Measurements from ENCODE around the gene SCNN1G.
"Not testable (repeated sequence)": the region's sequence is repeated elsewhere in the genome, so short reads cannot be mapped to it uniquely, and the experiment has no call there.

SCNN1G gene

DNA sequence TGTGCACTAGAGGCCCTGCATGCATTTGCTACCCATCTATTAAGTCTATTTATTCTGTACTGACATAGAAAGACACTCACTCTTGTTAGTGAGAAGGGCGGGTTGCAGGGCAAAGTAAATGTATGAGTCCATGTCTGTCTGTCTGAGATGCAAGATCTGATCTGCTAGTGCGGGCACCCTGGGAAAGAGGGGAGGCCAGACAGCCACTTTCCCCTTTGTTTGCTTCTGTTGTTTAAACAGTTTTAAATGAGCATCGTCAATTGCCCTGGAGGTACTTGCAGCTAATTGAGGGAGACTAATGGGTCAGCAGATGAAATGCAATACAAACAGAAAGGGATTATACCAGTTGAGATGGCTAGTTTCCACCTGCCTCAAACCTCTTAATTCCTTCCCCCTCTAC lies 24.9 kb downstream of the SCNN1G start:
- DNase-seq = no peak

DNA sequence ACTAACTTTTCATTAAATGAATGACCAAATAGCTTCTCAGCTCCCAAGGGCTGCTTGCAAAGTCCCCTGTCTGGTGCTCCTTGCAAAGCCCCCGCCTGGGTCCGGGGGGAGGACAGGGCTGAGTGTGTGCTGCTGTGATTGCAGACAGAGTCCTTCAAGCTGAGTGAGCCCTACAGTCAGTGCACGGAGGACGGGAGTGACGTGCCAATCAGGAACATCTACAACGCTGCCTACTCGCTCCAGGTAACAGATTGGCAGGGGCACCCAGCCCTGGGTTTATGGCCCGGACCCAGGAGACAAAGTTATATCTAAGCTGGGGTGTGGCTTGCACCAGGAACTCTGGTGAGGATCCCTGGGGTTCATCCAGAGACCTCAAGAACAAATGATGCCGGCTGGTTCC lies 27.1 kb downstream of the SCNN1G start:
- DNase-seq = no peak

DNA sequence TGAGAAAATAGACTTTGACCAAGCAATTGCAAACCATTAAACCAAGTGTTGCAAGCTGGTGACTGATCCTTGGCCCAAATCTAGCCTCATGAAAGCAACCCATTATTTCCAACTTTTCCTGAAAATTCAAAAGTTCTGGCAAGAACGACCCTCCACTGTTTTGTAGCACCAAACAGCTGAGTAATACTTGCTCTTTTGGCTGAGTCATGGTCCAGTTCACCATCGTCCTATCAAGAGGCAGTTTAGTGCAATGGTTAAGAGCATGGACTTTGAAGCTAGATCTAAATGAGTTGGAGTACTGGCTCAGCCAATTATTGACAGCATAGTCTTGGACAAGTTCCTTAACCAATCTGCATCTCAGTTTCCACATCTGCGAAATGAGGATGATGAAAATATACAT lies 31.3 kb downstream of the SCNN1G start:
- DNase-seq = no peak

DNA sequence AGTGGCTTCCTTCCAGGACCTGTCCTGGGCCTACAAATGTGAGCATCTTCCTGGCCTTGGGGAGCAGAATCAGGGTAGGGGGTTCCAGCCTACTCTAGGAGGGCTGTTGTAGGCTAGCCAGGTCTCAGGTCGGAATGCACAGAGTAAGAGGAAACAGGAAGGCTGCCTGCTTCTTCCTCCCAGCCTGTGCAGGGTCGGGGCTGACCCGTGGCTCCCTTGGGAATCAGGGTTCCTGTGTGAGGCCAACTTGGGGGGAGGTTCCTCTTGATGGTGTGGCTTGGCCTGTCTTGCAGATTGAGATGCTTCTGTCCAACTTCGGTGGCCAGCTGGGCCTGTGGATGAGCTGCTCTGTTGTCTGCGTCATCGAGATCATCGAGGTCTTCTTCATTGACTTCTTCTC lies 32.3 kb downstream of the SCNN1G start:
- no peak for DNase-seq

DNA sequence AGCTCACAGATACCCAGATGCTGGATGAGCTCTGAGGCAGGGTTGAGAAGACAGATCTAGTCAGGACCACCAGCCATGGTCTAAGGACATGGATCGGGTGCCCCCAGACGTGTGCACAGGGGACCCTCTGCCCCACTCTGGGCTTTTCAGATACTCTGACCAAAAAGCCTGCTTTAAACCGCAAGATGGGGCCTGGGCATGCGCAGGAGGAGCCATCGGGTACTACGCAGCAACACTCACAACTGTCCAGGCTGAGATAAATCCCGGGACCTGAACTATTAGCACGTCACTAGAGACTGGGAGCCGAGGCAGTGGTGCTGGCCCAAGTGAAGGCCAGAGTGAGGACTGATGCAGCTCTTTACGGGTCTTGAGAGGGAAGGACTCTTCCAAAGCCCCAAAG lies 32.9 kb downstream of the SCNN1G start:
- no peak for DNase-seq

DNA sequence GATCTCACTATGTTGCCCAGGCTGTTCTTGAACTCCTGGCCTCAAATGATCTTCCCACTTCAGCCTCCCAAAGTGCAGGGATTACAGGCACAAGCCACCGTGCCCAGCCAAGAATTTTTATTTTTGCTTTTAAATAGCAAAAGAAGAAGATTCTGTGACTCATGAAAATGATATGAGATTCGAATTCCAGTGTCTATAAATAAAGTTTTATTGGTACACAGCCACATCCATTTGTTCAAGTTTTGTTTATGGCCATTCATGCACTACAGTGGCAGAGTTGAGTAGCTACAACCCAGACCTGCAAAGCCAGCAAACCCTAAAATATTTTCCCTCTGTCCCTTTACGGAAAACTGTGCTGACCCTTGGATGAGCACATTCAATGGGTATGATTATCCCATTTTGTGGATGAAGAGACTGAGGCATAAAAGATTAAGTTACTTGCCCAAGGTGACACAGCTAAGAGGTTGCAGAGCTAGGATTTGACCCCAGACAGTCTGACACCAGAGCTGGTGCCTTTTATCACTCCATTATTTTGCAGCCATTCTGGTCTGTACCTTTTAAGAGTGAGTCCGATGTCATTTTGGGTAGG lies 34.2 kb downstream of the SCNN1G start:
- DNase-seq = no peak

DNA sequence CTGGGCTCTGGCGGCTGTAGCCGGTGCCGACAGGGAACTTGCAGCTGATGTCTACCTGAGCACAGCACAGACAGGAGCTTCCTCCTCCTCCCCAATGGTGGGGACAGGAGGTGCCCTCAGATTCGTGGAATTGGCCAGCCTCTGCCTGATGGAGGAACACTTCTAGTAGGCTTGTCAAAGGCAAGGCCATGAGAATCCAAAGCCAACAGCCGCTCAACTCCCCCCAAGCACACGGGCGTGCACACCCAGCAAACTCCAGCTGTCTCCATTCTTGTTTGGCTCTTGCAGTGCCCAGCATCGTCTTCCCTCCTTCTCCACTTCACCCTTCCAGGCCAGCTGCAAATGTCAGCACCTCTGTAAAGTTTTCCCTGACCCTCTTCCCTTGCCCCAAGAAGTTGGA lies 35.1 kb downstream of the SCNN1G start:
- DNase-seq = no peak

DNA sequence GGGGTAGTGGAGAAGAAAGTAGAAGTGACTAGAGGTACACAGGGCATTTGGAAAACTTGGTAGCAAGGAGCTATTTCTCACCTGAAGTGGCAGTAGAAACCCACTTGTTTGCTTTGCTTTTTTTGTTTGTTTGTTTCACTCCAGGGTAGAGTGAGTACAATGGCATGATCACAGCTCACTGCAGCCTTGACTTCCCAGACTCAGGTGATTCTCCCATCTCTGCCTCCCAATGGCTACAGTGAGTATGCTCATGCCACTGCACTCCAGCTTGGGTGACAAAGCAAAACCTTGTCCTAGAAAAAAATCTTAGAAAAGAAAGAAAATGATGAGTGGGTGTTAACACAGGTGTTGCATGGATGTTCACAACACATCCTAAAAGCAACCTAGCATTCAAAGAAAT lies 40.4 kb downstream of the SCNN1G start:
- DNase-seq = no peak

DNA sequence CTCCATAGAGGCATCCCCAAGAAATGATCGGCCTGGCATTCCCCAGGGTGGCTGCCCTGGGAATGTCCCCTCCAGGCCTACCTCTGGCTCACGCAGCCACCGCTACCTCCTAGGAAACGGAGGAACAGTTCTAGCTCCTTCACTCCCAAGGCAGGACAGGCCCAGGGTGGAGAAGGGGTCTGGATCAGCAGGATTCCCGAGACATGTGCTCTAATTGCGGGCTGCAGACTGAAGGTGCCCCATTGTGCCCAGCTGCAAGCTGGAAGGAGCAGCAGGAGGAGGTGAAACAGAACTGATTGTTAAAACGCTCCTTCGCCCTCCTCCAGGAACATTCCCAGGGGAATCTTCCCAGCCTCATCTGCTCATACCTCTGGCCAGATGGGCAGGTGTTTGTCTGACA lies 40.8 kb downstream of the SCNN1G start:
- no peak for DNase-seq

DNA sequence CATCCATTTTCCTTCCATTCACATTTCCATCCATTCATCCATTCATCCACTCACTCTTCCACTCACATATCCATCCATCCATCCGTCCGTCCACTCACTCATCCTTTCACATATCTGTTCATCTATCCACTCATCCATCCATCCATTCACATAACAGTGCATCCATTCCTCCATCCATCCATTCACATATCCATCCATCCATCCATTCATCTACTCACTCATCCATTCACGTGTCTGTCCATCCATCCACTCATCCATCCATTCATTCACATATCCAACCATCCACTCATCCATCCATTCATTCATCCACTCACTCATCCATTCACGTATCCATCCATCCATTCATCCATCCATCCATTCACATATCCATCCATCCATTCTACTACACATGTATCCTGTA lies 42.6 kb downstream of the SCNN1G start:
- no peak for DNase-seq

DNA sequence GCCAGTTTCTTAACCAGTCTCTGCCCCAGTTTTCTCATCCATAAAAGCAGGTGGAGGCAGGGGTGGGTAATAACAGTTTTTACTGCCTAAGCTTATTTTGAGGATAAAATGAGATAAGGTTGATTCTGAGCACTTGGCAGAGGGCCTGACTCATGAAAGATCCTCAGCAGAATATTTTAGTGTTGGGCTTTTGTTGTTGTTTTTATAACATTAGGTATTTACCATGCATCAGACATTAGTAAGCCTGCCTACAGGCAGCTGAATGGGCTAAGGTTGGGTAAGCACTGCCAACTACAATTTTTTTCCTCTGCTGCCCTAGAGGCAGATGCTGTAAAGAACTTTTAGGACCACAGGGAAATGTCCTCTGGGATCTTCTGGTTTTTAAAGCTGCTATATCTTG lies 43.1 kb downstream of the SCNN1G start:
- no peak for DNase-seq

DNA sequence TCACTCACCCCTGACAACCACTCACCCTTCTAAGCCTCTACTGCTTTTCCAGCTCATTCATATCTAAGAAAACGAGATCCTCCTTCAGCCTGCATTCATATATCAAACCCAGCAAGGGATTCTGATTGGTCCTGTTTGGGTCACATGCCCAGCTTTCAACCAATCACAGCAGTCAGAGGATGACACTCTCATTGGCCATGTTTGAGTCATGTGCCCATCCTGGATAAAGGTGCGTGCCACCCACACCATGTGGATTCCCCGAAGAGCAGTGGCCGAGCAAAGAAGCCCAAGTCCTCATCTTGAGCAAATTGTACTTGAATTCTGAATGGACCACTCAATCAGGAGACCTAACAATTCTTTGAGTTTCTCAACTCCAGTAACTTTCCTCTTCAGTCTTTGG lies 45.0 kb downstream of the SCNN1G start:
- DNase-seq = no peak

DNA sequence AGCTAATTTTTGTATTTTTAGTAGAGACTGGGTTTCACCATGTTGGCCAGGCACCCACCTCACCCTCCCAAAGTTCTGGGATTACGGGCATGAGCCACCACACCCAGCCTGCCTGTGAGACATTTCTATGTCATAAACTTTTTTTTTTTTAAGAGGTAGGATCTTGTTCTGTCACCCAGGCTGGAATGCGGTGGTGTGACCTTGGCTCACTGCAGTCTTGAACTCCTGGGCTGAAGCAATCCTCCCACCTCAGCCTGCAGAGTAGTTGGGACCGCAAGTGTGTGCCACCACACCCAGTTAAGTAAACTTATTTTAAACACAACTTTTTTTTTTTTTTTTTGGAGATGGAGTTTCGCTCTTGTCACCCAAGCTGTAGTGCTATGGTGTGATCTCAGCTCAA lies 47.2 kb downstream of the SCNN1G start:
- DNase-seq = no peak

DNA sequence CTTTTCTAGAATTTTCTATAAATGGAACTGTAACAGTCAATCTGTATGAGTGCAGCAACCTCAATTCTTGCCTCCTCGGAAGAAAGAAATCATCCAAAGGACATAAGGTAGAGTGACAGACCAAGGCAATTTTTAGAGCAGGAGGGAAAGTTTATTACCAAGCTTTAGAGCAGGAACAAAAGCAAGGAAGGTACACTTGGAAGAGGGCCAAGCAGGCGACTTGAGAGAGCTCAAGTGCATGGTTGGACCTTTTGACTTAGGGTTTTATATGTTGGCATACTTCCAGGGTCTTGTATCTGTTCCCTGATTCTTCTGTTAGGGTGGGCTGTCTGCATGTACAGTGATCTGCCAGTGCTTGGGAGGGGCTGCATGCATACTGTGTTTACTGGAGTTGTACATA lies 50.3 kb downstream of the SCNN1G start:
- DNase-seq = no peak

DNA sequence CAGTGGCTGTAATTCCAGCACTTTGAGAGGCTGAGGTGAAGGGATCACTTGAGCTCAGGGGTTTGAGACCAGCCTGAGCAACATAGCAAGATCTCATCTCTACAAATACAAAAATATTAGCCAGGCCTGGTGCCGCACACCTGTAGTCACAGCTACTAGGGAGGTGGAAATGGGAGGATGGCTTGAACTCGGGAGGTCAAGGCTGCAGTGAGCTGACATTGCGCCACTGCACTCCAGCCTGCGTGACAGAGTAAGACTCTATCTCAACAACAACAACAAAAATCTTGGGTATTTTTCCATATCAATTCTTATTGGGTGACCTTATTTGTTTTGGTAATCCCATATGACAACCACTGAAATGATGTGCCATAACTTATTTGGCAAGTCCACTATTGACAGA lies 52.6 kb downstream of the SCNN1G start:
- no peak for DNase-seq

DNA sequence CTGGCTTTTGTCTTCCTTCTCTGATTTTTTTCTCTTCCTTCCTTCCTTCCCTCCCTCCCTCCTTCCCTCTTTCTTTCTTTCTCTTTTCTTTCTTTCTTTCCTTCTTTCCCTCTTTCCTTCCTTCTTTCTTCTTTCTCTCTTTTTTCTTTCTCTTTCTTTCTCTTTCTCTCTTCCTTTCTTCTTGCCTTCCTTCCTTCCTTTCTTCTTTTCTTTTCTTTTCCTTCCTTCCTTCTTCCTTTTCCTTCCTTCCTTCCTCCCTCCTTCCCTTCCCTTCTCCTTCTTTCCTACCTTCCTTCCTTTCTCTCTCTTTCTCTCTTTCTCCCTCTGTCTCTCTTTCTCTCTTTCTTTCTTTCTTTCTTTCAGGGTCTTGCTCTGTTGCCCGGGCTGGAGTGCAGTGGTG lies 54.4 kb downstream of the SCNN1G start:
- no peak for DNase-seq

DNA sequence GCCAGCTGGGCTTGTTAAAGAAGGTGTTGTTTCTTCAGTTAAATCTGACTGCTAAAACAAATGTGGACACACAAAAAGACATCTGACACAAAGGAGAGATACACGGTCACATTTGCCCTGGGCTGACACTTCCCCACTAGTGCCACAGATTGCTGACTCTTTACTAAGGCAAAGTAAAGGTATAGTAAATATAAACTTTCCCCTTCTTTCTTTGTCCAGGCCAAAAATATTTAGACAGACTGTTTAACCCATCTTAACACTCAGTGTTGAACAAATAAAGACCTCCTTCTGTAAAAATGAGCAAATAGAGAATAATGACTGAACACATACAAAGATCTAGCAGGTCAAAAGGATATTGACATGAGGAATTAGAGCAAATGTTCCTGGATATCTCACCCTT lies 58.4 kb downstream of the SCNN1G start:
- no peak for DNase-seq

DNA sequence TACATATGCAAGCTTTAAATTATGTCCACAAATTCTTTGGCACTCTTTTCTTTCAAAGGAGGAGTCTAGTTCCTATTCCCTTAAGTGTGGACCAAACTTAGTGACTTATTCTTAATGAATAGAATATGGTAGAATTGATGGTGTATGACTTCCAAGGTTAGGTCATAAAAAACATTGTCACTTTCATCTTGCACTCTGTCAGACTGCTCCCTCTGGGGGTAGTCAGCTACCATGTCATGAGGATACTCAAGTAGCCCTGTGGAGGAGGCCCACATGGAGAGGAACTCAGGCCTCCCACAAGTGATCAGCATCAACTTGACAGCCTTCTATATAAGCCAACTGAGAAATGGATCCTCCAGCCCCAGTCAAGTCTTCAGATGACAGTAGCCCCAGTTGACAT lies 61.6 kb downstream of the SCNN1G start:
- DNase-seq = no peak

DNA sequence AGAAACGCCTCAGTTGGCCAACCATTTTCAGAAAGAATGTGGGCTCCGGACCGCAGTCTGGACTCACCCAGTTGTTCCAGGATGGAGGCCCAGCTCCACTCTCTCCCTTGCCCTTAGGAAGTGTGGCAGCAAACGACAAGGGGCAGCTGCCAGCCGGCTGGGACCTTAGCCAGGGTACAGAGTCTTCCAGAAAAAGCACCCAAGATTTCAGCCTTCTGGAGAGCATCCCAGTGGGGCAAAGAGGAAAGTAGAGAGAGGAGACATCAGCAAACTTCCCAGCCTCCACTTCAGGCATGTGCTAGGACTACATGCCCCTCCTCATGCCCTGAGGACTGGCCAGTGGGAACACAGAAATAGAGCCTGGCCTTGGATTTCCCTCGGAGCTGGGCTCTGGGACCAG lies 62.7 kb downstream of the SCNN1G start:
- no peak for DNase-seq

DNA sequence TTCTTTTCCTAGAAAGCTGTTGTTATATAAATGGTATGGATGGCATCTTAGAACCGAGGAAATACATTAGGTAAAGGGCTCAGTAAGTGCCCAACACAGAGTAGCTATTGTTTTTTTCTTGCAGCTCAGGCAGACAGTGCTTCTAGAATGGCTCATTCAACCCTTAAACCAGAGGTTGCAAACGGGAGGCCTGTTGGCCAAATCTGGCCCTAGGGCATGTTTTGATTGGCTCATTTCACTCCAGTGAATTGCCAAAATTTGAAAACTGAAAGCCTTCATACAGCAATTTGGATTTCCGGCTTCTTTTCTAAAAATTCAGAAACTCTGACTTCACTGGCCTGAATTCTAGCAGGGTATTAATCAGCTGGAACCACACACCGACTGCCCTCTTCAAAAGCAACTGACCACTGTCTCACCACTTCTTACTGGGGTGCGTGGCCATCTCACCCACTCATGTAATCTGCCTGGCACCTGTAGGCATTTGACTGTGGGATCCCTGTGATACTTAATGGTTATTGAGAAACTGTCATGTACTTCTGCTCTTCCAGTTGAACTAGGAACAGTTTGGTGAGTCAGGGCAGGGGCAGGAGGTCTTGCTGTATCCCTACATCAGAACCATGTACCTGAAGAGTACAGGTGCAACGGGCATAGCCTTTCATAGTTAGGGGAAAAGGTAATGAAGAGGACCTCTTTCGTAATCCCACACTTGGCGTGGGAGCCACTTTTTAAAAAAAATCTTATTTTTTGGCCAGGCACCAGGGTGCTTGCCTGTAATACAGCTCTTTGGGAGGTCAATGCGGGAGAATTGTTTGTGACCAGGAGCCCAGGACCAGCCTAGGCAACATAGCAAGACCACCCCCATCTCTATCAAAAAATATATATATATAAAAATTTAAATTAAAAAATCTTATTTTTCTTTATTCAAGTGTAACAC lies 66.0 kb downstream of the SCNN1G start:
- no peak for DNase-seq

DNA sequence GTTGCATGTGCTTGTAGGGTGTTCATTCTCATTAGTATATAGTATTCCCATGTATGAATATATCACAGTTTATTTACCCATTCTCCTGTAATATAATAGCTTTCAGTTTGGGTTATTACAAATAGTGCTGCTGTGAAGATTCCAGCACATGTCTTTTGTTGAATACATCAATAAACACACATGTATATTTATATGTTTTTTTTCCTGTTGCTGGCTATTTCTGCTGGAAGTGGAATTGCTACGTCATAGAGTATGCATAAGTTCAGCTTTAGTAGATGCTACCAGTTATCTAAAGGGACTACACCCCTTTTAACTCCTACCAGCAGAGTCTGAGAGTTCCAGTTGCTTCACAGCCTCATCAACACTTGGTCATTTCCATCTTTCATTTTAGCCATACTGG lies 67.3 kb downstream of the SCNN1G start:
- no peak for DNase-seq

DNA sequence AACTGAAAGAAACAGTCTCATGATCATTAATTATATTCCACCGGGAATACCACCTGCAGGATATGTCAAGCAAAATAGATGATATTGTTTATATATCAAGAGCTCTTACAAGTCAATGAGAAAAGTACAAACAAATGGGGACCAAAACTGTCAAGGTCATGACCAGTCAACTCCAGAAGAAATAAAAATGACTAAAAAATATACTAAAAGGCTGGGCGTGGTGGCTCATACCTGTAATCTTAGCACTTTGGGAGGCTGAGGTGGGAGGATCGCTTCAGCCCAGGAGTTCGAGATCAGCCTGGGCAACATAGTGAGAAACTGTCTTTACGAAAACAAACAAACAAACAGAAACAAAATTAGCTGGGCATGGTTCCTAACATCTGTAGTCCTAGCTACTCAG lies 69.8 kb downstream of the SCNN1G start:
- DNase-seq = no peak

DNA sequence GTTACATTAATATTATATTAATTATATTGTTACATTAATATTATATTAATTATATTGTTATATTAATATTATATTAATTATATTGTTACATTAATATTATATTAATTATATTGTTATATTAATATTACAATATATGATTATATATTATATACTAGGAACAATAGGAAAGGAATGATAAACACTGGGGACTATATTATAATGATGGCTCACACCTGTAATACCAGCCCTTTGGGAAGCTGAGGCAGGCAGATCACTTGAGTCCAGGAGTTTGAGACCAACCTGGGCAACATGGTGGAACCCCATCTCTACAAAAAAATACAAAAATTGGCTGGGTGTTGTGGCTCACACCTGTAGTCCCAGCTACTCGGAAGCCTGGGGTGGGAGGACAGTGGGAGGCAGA lies 71.1 kb downstream of the SCNN1G start:
- not testable (repeated sequence) for DNase-seq

DNA sequence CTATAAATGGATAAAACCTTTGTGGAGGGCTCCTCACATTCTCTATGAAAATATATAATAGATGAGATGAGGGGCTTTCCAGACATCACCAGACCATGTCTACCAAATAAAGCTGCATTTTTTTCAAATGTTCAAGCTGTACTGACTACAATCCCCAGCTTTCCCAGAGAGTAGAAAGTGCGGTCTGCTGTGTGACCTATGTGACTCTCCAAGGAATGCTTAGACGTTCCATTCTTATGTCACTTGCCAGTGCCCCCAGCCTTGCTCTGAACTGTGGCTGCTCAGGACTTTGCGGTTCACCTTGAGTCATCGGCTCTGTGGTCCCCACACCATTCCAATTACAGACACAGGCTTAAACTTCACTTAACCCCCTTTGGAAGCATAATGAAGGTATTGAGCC lies 71.8 kb downstream of the SCNN1G start:
- no peak for DNase-seq

DNA sequence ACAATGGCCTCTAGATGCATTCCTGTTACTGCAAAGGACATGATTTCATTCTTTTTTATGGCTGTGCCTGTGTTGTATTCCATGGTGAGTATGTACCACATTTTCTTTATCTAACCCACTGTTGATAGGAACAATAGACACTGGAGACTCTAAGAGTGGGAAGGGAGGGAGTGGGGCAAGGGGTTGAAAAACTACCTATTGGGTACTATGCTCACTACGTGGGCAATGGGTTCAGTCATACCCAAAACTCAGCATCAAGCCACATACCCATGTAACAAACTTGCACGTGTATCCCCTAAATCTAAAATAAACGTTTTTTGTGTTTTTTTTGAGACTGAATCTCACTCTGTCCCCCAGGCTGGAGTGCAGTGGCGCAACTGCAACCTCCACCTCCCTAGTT lies 72.5 kb downstream of the SCNN1G start:
- no peak for DNase-seq
